ENCODE measurements around the gene FAM171A1. TPM values are rescaled to one million over a fixed set of nuclear protein-coding genes. Genes with fewer than 3 reads are reported as not detected.

Gene FAM171A1
- total RNA-seq, 1 donor: 16.8 TPM

GRCh38 chr10:15365692-15366091 lies 5.4 kb downstream of the FAM171A1 start:
- TF ChIP-seq CTCF (IDR thresholded peaks at IDR 0.05; ENCODE audit: insufficient read depth, low read depth, low read length): no peak
- H3K4me3 ChIP-seq (ENCODE audit: low read depth, low read length): no peak overlapping the region
- DNase-seq (ENCODE audit: low read depth): no peak

GRCh38 chr10:15364001-15364400 lies 7.1 kb downstream of the FAM171A1 start:
- TF ChIP-seq CTCF (IDR thresholded peaks at IDR 0.05; ENCODE audit: insufficient read depth, low read depth, low read length): no peak
- no peak for DNase-seq (ENCODE audit: low read depth)
- H3K4me3 ChIP-seq (ENCODE audit: low read depth, low read length): no peak overlapping the region

GRCh38 chr10:15363031-15363430 lies 8.1 kb downstream of the FAM171A1 start:
- H3K4me3 ChIP-seq (ENCODE audit: low read depth, low read length): no peak overlapping the region
- TF ChIP-seq CTCF (IDR thresholded peaks at IDR 0.05; ENCODE audit: insufficient read depth, low read depth, low read length): no peak
- no peak for DNase-seq (ENCODE audit: low read depth)

- no peak for TF ChIP-seq CTCF (IDR thresholded peaks at IDR 0.05; ENCODE audit: insufficient read depth, low read depth, low read length)
- no peak overlapping the region for H3K4me3 ChIP-seq (ENCODE audit: low read depth, low read length)
- no peak for DNase-seq (ENCODE audit: low read depth)
Measured at GRCh38 chr10:15361131-15361530, 10.0 kb downstream of the FAM171A1 start.

- no peak for DNase-seq (ENCODE audit: low read depth)
- TF ChIP-seq CTCF (IDR thresholded peaks at IDR 0.05; ENCODE audit: insufficient read depth, low read depth, low read length): no peak
- H3K4me3 ChIP-seq (ENCODE audit: low read depth, low read length): no peak overlapping the region
Measured at GRCh38 chr10:15360566-15360965, 10.5 kb downstream of the FAM171A1 start.

GRCh38 chr10:15353471-15354017 lies 17.5 kb downstream of the FAM171A1 start:
- no peak for DNase-seq (ENCODE audit: low read depth)
- no peak for TF ChIP-seq CTCF (IDR thresholded peaks at IDR 0.05; ENCODE audit: insufficient read depth, low read depth, low read length)

GRCh38 chr10:15352836-15353235 lies 18.3 kb downstream of the FAM171A1 start:
- DNase-seq (ENCODE audit: low read depth): no peak
- no peak overlapping the region for H3K4me3 ChIP-seq (ENCODE audit: low read depth, low read length)
- TF ChIP-seq CTCF (IDR thresholded peaks at IDR 0.05; ENCODE audit: insufficient read depth, low read depth, low read length): no peak

More at GRCh38 chr10:15353471-15354017, 17.5 kb downstream of the FAM171A1 start:
- no peak overlapping the region for H3K4me3 ChIP-seq (ENCODE audit: low read depth, low read length)
